22Rv1 (cell line): Measurements from ENCODE around the gene CRYZL1.

Experiments used
- CTCF ChIP-seq: fragments of 450-650 bp; IDR thresholded peaks from 2 replicates; pipeline ENCODE4 v1.5.1; 2017; ENCODE audit warnings: mild to moderate bottlenecking
- ZFX ChIP-seq: fragments of 450-650 bp; IDR thresholded peaks from 2 replicates; pipeline ENCODE4 v1.6.1; 2017; ENCODE audit warnings: antibody characterized with exemption, borderline replicate concordance

GRCh38 chr21:33644383-33645074 is 3.0 kb upstream of the CRYZL1 start:
- TF ChIP-seq CTCF (no peak), ZFX (no peak)
